Choroid plexus epithelial cell (primary cell): ENCODE results near the gene RBPMS2.

ENCODE experiments used
- DNase-seq: peaks from one replicate; pipeline ENCODE4 v3.0.0-alpha.2; 2010; ENCODE audit warnings: low read depth
- H3K4me3 ChIP-seq: 2 replicates; pipeline ENCODE4 v1.5.1; 2011; ENCODE audit warnings: low read depth, mild to moderate bottlenecking, control low read depth, low read length, moderate library complexity
- TF ChIP-seq, protein P1 (sequence below): conservative IDR thresholded peaks from 2 replicates; pipeline ENCODE4 v1.5.1; 2011; ENCODE audit warnings: low read depth, mild to moderate bottlenecking, control low read depth, inconsistent platforms, low read length, moderate library complexity

Gene RBPMS2

DNA sequence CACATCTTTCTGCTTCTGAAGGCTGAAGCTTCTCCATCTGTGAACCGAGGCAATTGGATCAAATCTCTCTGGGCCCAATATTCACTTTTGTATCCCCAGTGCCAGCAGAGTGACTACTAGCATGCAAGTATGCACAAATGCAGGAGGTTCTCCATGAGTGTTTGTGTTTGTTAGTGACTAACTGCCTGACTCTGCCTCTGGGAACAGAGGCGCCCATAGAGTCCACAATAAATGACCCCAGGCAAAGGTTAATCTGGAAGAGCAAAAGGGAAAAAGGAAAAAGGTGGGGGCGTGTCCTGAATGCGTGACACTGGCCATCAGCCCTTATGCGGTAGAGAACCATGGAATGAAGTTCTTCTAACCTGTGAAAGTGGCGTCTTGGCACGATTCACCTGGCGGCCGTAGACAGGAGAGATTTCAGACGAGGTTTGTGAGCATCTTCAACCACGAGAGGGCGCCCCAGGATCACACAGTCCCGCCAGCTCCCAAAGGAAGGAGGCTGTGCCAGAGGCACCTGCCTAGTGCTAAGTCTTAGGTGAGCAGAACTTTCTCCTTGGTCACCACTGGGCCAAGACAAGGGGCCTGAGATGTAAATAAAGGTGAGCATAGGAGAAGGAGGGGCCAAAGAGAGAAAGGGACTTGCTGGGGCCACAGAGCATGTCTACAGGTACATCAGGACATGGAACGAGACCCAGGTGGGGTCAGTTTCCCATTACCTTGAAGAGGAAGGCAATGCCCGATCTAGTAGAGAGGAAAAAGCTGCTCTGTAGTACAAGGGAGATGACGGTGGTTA, 44.2 kb downstream of the RBPMS2 start:
- H3K4me3 ChIP-seq, result no peak overlapping the region
- TF ChIP-seq, protein P1, sequence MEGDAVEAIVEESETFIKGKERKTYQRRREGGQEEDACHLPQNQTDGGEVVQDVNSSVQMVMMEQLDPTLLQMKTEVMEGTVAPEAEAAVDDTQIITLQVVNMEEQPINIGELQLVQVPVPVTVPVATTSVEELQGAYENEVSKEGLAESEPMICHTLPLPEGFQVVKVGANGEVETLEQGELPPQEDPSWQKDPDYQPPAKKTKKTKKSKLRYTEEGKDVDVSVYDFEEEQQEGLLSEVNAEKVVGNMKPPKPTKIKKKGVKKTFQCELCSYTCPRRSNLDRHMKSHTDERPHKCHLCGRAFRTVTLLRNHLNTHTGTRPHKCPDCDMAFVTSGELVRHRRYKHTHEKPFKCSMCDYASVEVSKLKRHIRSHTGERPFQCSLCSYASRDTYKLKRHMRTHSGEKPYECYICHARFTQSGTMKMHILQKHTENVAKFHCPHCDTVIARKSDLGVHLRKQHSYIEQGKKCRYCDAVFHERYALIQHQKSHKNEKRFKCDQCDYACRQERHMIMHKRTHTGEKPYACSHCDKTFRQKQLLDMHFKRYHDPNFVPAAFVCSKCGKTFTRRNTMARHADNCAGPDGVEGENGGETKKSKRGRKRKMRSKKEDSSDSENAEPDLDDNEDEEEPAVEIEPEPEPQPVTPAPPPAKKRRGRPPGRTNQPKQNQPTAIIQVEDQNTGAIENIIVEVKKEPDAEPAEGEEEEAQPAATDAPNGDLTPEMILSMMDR, result peak; percentile 89
- peak; percentile 80 for DNase-seq

DNA sequence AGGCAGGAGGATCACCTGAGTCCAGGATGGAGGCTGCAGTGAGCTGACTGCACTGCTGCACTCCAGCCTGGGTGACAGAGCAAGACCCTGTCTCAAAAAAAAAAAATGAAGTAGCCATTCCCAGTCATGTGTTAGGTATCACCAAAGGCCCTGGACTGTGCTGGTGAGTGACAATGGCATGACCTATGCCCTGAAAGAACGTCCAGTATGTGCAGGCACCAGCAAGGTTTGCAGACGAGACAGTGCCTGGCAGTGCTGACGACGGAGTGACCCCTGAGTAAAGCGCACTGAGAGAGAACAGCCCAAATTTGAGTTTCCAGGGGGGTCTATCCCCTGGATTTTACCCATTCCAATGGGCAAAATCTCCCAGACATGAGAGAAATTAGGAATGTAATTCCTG, 45.2 kb downstream of the RBPMS2 start:
- TF ChIP-seq, protein P1, result no peak
- no peak for DNase-seq
- H3K4me3 ChIP-seq, result no peak overlapping the region

DNA sequence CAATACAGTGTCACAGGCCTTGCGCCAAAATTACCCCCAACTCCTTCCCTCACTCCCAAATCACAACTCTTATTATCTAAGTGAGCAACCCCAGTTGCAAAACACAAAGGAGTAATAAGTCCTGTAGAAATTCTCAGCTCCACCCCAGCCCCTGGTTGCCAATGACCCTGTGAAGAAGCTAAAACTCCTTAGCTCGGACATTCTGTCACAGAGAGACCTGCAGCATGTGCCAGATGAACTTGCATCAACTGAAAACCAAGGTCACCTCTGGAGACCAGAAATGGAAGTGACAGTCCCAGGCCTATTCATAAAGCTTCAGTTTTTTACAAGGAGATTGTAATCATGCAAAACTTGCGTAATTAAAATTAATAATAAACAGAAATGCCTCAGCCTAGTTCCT, 55.2 kb downstream of the RBPMS2 start:
- TF ChIP-seq, protein P1, result no peak
- DNase-seq, result no peak
- no peak overlapping the region for H3K4me3 ChIP-seq

DNA sequence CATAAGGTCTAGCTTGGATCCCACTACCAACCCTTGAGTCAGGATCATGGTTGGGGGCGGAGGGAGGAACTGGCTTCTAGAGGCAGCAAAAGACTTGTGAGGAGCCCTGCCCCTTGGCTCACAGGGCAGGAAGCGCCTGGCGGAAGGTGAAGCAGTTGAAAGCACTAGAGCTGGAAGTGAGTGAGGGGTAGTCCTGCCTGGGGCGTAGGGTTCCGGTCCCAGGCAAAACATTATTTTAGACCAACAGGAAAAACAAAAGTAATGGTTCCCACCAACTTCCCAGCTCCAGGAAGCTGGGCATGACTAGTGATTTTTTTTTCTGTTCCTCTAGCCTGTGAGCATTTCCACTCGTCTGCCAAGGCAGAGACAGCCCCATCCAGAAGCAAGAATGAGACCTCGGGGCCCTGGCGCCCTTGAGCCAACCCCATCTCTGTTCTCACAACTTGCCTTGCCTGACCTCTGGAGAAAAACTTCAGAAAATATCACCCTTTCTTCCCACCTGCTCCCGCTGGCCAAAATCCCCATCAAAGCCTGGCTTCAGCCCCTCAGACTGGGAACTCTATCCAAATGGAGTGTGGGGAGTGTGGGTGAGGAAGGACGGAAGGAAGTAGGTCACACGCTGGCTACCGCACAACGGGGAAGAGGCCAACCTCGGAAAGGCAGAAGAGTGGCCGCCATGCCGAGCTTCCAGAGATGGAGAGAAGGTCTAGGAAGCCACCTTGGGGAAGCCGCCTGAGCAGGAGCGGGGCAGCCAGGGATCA, 57.5 kb downstream of the RBPMS2 start:
- no peak overlapping the region for H3K4me3 ChIP-seq
- TF ChIP-seq, protein P1, result no peak

DNA sequence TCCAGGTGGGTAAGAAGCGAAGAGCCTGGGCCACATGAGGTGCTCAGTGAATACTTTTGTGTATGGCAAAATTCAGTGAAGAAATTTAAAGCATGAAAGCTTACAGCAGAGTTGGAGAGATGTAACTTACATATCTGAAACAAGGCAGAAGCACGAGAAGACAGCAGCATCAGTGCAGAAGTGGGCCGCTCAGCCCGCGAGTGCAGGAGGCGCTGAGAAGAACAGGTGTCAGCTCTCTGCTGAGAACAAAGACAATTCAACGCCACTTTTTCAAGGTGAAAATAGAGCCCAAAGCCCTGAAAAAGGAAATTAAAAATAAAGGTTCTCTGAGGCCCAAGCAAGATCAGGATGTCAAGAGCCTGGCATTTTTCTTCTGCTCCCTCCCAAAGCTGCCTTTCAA, 58.3 kb downstream of the RBPMS2 start:
- H3K4me3 ChIP-seq, result no peak overlapping the region

More for the DNA sequence above, 57.5 kb downstream of the RBPMS2 start:
- DNase-seq, result no peak

DNA sequence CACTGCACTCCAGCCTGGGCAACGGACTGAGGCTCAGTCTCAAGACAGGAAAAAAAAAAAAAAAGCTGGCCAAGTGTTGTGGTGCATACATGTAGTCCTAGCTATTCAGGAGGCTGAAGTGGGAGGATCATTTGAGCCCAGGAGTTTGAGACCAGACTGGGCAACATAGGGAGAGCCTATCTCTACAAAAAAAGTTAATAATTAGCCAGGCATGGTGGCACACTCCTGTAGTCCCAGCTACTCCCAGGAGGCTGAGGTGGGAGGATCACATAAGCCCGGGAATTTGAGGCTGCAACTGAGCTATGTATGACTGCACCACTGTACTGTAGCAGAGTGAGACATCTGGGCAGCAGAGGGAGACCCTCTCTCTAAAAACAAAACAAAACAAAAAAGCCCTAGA, 58.9 kb downstream of the RBPMS2 start:
- no peak overlapping the region for H3K4me3 ChIP-seq
- TF ChIP-seq, protein P1, result no peak
- DNase-seq, result no peak

More for the DNA sequence above, 58.3 kb downstream of the RBPMS2 start:
- no peak for DNase-seq
- TF ChIP-seq, protein P1, result no peak
